Measurements from ENCODE around the gene BCL2L13.
"Not testable (repeated sequence)": the region's sequence is repeated elsewhere in the genome, so short reads cannot be mapped to it uniquely, and the experiment has no call there.

BCL2L13 gene

GRCh38 chr22:17728786-17729185, 90.2 kb downstream of the BCL2L13 start:
- DNase-seq = no peak

- no peak for DNase-seq
Measured at GRCh38 chr22:17729561-17729960, 91.0 kb downstream of the BCL2L13 start.

- no peak for DNase-seq
Measured at GRCh38 chr22:17732251-17732854, 93.8 kb downstream of the BCL2L13 start.

DNA sequence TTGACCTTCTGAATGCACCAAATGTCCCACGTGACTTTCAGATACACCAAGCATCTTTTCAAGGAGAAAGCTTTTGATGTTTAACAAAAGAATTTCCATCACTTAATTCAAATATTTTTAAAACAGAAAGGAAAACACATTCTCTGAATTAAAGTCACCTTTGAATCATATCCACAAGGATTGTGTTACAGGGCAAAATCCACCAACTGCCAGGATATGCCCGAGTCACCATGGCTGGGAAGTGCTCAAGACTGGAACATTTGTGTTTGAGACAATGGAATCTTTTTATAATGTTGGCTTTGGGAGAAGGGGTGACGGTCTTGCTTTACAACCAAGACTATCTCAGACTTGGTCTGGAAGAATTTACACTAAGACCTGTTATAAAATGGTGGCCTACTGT, 94.9 kb downstream of the BCL2L13 start:
- no peak for DNase-seq

DNA sequence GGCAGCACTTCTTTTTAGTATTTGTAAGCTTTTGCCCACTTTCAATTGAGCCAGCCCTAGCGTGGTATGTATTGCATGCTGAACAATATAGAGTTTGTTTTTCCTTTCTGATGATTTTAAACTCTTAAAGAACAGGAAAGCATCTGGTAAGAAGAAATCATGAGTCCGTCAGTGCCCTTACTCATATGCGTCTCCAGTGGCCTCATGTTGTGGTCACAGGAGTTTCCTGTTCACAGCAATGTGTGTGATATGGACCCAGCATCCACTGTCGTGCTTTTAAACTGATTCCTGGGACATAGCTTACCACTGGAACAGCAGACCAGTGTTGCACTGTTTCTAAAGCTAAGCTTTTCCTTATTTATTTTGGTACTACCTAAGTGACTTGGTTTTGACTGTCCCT, 95.6 kb downstream of the BCL2L13 start:
- DNase-seq = peak; percentile 42 to 43

DNA sequence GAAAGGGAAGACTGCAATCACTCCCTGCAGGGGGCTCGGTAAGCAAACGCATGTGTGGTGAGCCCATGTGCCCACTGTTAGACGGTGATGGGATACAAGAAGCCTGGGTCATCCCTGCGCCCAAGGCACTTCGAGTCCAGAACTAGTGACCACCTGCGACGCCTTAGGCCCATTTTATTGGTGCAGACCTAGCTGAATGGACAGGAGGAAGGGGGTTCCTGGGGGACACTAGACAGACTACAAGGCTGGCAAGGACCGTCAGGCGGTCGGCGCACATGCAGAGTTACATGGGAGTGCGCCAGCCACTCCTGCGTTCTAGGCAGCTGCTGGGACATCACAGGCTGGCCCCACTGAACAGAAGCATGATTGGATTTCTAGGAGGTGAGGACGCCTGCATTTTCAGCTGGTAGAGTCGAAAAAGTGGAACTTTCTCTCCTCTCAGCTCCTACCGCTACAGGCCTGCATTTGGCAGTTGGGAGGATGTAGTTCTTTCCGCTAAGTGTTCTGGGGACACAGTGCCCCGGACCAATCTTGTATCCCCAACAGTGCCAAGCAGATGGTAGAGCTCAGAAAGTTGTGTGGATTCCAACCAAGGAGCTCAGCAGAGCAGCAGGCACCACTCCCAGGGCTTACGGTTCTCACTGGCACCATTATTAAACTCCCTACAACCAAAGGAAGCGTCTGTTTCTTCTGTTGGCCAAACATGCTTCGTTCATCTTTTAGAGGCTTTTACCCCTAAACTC, 100.0 kb downstream of the BCL2L13 start:
- no peak for DNase-seq

DNA sequence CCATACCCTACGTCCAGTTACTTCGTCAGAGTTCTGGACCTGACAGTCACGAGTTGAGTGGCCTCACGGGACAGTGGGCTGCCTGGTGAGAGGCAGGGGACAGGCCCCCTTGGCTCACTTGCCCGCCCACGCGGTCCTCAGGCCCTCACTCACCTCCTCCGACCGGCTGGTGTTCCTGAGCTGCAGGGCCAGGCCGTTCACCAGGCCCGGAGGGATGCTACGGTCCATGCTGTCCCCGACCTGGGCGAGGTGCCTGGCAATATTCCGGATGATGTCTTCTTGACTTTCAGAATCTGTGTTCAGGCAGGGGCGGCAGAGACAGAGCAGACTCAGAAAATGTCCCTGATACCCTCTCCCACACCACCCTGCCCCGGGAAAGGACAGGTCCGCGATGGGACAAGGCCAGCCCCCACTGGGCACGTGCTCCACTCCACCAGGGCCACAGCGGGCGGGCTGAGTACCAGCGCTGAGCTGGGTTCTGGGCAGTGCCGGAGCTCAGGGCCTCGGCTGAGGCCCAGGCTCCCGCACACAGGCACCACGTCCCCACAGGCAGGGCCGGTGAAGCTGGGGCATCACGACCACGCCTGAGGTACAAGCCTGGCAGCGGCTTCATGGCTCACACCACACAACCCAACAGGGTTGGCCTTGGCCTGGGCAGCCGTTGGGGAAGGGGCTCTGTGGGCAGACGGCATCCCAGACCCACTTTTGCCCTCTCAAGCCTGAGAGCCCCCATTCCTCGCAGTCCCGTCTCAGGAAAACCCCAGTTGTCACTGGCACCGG, 100.8 kb downstream of the BCL2L13 start:
- no peak for DNase-seq

GRCh38 chr22:17741866-17742526, 103.4 kb downstream of the BCL2L13 start:
- DNase-seq = no peak

GRCh38 chr22:17742527-17742902, 104.0 kb downstream of the BCL2L13 start:
- peak; percentile 85 for DNase-seq

- no peak for DNase-seq
Measured at GRCh38 chr22:17743661-17744411, 105.3 kb downstream of the BCL2L13 start.

DNA sequence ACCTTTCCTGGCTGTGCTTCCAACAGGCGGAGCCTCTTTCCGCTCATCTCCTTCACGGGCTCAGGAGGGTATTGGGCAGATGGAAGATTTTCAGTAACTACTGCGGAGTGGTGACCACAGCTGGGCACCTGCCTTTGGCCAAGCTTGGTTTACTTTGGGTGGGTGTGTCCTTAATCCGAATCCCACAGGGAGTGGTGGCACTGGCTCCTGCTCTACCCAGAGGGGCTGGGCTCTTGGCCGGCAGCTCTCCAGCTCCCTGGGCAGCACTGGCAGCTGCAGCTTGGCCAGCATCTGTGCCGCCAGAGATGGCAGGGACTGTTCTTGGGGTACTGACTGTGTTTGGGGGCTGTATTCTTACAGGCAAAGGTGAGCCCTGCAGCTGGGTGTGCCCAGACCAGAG, 105.9 kb downstream of the BCL2L13 start:
- DNase-seq = no peak

DNA sequence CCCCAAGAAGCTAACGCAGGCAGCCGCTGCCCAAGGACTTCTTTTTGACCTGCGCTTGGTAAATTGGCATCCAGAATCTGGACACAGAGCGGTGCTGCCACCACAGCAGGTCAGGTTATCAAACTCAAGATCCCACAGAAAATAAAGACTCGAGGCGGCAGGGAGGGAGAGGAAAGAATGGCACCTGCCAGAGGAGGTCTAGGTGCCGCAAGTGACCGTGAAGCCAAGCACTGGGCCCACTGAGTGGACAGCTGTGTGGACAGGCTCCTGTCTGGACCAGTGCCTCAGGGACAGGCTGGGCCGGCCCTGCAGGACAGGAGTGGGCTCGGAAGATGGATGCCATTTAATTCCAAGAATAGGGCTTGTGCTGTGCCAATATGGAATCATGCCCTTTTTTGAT, 108.4 kb downstream of the BCL2L13 start:
- DNase-seq = no peak

DNA sequence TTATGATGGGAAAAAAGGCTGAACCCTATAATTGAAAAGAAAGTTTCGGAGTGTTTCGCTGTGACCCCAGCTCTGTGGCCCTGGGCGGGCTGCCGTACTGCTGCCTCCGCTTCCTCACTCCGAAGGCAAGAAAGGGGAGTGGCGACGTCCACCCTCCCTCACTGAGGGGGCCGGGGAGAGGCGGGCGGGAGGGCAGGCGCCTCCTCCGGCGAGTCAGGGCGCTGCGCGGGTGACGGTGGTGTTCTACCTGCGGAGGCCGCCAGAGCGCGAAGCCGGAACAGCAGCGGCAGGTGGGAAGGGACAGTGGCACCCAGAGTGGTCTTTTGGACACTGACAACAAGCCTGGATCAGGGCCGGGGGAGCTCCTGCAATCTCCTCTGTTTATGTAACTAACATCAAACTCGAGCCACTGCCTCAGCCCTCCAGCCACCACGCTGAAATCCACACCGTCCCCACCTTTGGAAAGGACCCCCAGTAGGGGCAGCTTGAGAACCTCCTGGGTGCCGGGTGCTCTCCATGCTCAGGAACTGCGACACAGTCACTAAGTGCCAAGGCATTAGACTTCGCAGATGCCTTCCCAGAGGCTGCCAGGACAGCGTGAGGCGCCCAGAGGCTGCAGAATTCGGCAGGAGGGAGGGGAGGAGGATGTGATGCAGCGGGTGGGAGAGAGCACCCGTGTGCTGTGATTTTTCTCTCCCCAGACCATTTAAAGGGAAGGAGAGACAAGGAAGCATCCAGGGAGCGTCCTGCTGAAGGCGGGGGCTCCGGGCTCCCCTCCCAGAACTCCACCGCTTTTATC, 110.2 kb downstream of the BCL2L13 start:
- no peak for DNase-seq

GRCh38 chr22:17749605-17750395, 111.2 kb downstream of the BCL2L13 start:
- no peak for DNase-seq

GRCh38 chr22:17751596-17751995, 113.0 kb downstream of the BCL2L13 start:
- no peak for DNase-seq

- DNase-seq = no peak
Measured at GRCh38 chr22:17753401-17753989, 114.9 kb downstream of the BCL2L13 start.

DNA sequence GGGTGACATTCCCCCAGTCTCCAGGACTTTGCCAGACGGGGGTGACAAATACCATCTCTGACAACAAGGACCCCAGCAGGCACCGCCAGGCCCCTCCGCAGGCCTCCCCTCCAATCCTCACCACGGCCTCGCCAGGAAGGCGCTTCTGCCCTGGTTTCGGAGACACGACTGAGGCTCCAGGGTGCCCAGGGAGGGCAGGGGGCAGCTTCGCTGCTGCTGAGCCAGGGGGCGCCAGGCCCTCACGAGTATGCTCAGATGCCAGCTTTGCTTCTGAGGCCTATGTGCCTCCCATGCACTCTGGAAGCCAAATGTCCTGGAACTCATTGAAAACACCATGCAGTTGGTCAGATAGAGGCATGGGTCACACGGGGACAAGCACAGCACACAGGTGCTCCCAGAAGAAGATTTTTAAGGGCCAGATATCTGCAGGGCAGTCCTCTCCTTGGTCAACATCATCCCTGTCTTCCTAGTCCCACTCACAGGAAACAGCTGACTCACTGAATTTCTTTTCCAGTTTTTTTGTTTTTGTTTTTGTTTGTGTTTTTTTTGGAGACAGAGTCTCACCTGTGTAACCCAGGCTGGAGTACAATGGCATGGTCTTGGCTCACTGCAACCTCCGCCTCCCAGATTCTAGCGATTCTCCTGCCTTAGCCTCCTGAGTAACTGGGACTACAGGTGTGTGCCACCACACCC, 115.8 kb downstream of the BCL2L13 start:
- peak in 1 of 2 experiments; percentile 54 for DNase-seq

GRCh38 chr22:17761138-17761488, 122.6 kb downstream of the BCL2L13 start:
- no peak for DNase-seq

DNA sequence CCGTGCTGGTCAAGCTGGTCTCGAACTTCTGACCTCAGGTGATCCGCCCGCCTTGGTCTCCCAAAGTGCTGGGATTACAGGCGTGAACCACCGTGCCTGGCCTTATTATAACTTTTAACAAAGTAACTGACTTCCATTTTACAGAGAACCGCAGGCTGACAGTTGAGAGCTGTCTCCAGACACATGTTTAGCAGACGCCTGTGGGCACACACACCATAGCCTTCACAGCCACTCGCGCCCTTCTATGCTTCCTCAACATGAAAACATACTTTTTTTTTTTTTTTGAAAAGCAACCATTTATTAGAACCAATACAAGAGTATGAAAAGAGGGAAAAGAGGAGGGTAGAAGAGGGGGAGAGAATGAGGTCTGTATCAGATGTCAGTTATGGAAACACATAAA, 124.9 kb downstream of the BCL2L13 start:
- DNase-seq = not testable (repeated sequence)

GRCh38 chr22:17764036-17764435, 125.5 kb downstream of the BCL2L13 start:
- DNase-seq = no peak
